Adrenal gland (tissue), 19 donors: ENCODE data around the gene METTL21A. TPM values are rescaled to one million over a fixed set of nuclear protein-coding genes. Genes with fewer than 3 reads are reported as not detected.

ENCODE experiments used
- DNase-seq, 7 donors: peaks; one replicate each; pipeline ENCODE4 v3.0.0-alpha.2; 2019 to 2020
- H3K27ac ChIP-seq, 5 donors: fragments of 200-600 bp; sonication (generic) in 4 of 5; 1 replicate in 3 of 5; 2 replicates in 2 of 5; pipeline versions ENCODE4 v1.5.1 to v1.8.0; 2016 to 2020; ENCODE audit warnings: mild to moderate bottlenecking in 1 of 5
- H3K27me3 ChIP-seq: fragments of 200-600 bp; 2 replicates; pipeline ENCODE4 v1.8.0; 2021
- H3K36me3 ChIP-seq, 2 donors: fragments of 200-600 bp; replicated peaks in 1 of 2; 1 replicate in 1 of 2; 2 replicates in 1 of 2; pipeline versions ENCODE4 v1.5.1 to v1.8.0; 2018 to 2022
- H3K4me1 ChIP-seq, 2 donors: fragments of 200-600 bp; replicated peaks in 1 of 2; 1 replicate in 1 of 2; 2 replicates in 1 of 2; pipeline versions ENCODE4 v1.5.1 to v1.8.0; 2018 to 2021
- H3K4me3 ChIP-seq, 4 donors: fragments of 200-600 bp; sonication (generic) in 3 of 4; one replicate each; pipeline ENCODE4 v1.5.1; 2016 to 2018
- H3K9me3 ChIP-seq, 3 donors: fragments of 200-600 bp; sonication (generic) in 1 of 3; replicated peaks in 1 of 3; 1 replicate in 2 of 3; 2 replicates in 1 of 3; pipeline versions ENCODE4 v1.5.1 to v1.8.0; 2016 to 2021
- CTCF ChIP-seq, 6 experiments: fragments of 450-650 bp in 4 of 6; fragments of 200-600 bp in 2 of 6; sonication (generic) in 1 of 6; IDR thresholded peaks; 1 replicate in 5 of 6; 2 replicates in 1 of 6; pipeline versions ENCODE4 v1.5.1 to v1.8.0; 2016 to 2021; ENCODE audit warnings: antibody characterized with exemption in 6 of 6, mild to moderate bottlenecking in 2 of 6, moderate library complexity in 1 of 6
- POLR2A ChIP-seq, 2 donors: fragments of 450-650 bp; IDR thresholded peaks; one replicate each; pipeline ENCODE4 v1.6.1; 2017; ENCODE audit warnings: antibody characterized with exemption in 2 of 2, mild to moderate bottlenecking in 2 of 2, moderate library complexity in 1 of 2
- WGBS, 4 donors: extraction: QIAGEN DNeasy Blood & Tissue Kit in 2 of 4; methylation state at CpG; one replicate each; pipeline versions ENCODE4 v1.1.5 to v1.1.7; 2013 to 2017; 5-methylcytosine and 5-hydroxymethylcytosine counted together
- intact Hi-C, 2 donors: fragments of 100-400 bp; cut with DNase I; formaldehyde crosslinking; loops; one replicate each; pipeline versions ENCODE4 v1.14.1 to v1.15.0; 2022 to 2023
- long read RNA-seq, 10 donors: library from polyadenylated mRNA in 3 of 10; unstranded in 2 of 10; stranded (forward) in 1 of 10; transcript quantifications; one replicate each; pipeline ENCODE4 v2.0.0 and lab custom pipeline, GENCODE V29; 2021 to 2026
- polyA plus RNA-seq, 3 donors: library from polyadenylated mRNA; stranded (reverse); fragments of 200-250 nt in 2 of 3; fragments of 350-450 nt in 1 of 3; fragmentation: Illumina TruSeq in 1 of 3; extraction: RNeasy Lipid Tissue Mini Kit (QIAGEN cat#74804) in 1 of 3; gene quantifications; one replicate each; pipeline ENCODE4 v1.2.3, GENCODE V29; 2013 to 2014
- total RNA-seq, 9 donors: library from RNA; depleted of rRNA in 4 of 9; stranded (reverse); fragments of >200 nt in 4 of 9; fragments of 120-200 nt in 1 of 9; fragmentation: NEBNext Ultra II Directional in 1 of 9; extraction: Animal tissue kit (Norgen Biotek cat#: 25700) in 1 of 9; gene quantifications; one replicate each; pipeline versions ENCODE4 v1.1.0 to v1.2.4, GENCODE V29; 2013 to 2023
- donor health status: healthy with polysubstance abuse.
- donor health status: Bipolar disorder and iron deficiency.
- donor health status: DM: yes; HTN: yes; CAD: no.
- donor health status: DM: no; HTN: no; CAD: no.
- donor health status: DM: no; HTN: no; CAD: no.
- donor health status: DM: yes; HTN: yes; CAD: no.

The METTL21A gene
- 10 to 100 TPM in 7 of 9 donors, 1 to 10 TPM in 2; 6.9 to 49.7 (median 14.3) TPM for total RNA-seq
- 10 to 100 TPM in 1 of 3 donors, 1 to 10 TPM in 2; 7.7 to 20.3 (median 10.0) TPM for polyA plus RNA-seq
- long read RNA-seq, donor 1, full-length matches to known transcripts = 18 of 50 reads
- long read RNA-seq, donor 1, partial matches to known transcripts = 32 of 50 reads
- long read RNA-seq, donor 1, other reads (novel, unspliced or antisense) = 0 of 50 reads
- long read RNA-seq, donor 2, full-length matches to known transcripts = 8 of 8 reads
- long read RNA-seq, donor 2, partial matches to known transcripts = 0 of 8 reads
- long read RNA-seq, donor 2, other reads (novel, unspliced or antisense) = 0 of 8 reads
- long read RNA-seq, donor 3, full-length matches to known transcripts = 12 of 17 reads
- long read RNA-seq, donor 3, partial matches to known transcripts = 5 of 17 reads
- long read RNA-seq, donor 3, other reads (novel, unspliced or antisense) = 0 of 17 reads
- long read RNA-seq, donor 4, full-length matches to known transcripts = 7 of 11 reads
- long read RNA-seq, donor 4, partial matches to known transcripts = 2 of 11 reads
- long read RNA-seq, donor 4, other reads (novel, unspliced or antisense) = 2 of 11 reads
- long read RNA-seq, donor 5, full-length matches to known transcripts = 11 of 17 reads
- long read RNA-seq, donor 5, partial matches to known transcripts = 0 of 17 reads
- long read RNA-seq, donor 5, other reads (novel, unspliced or antisense) = 6 of 17 reads
- long read RNA-seq, donor 6, full-length matches to known transcripts = 3 of 7 reads
- long read RNA-seq, donor 6, partial matches to known transcripts = 1 of 7 reads
- long read RNA-seq, donor 6, other reads (novel, unspliced or antisense) = 3 of 7 reads
- long read RNA-seq, donor 7, partial matches to known transcripts = 7 of 12 reads
- long read RNA-seq, donor 7, other reads (novel, unspliced or antisense) = 0 of 12 reads
- long read RNA-seq, donor 8, full-length matches to known transcripts = 18 of 18 reads
- long read RNA-seq, donor 8, partial matches to known transcripts = 0 of 18 reads
- long read RNA-seq, donor 8, other reads (novel, unspliced or antisense) = 0 of 18 reads
- long read RNA-seq, donor 9, full-length matches to known transcripts = 4 of 4 reads
- long read RNA-seq, donor 9, partial matches to known transcripts = 0 of 4 reads
- long read RNA-seq, donor 9, other reads (novel, unspliced or antisense) = 0 of 4 reads
- long read RNA-seq, donor 10, partial matches to known transcripts = 0 of 2 reads
- long read RNA-seq, donor 10, other reads (novel, unspliced or antisense) = 0 of 2 reads

GRCh38 chr2:207625014-207625907 lies at the start of gene METTL21A:
Gene METTL21A (minus strand): TSS chr2:207625394. CDS start chr2:207624375, 1,019 bp downstream.
- peaks cover 0 to 14% of the 10 kb centered on the region in 2 donors for H3K4me1 ChIP-seq
- DNase-seq = peak; percentile 85 to 92 (median 89)
- 0 to 1% (median 1%) methylated on average over 14 to 92 of the region's 92 CpGs for WGBS, 4 donors
- H3K4me3 ChIP-seq = peak within 1 kb of the TSS; percentile 56 to 95 (median 72)
- H3K36me3 ChIP-seq = no peaks in the 10 kb centered on the region
- TF ChIP-seq POLR2A (IDR thresholded peaks at IDR 0.05) = peak; percentile 62 to 76
- TF ChIP-seq CTCF (IDR thresholded peaks at IDR 0.05) = peak in 5 of 6 experiments; percentile 28 to 53 (median 39)
- H3K27ac ChIP-seq = peak within 1 kb of the TSS; percentile 80 to 97 (median 93)
- no peaks in the 10 kb centered on the region for H3K27me3 ChIP-seq
- intact Hi-C loops = loop anchor here (5.0 to 10.0 kb wide), 4 partner anchors 87 to 110 kb away; partner anchors contain the start of genes CCNYL1 (in 1 of the 2) and CREB1 (in 1 of the 2)
- no peaks in the 10 kb centered on the region for H3K9me3 ChIP-seq

- Histone ChIP-seq H3K27me3 (no peaks in the 10 kb centered on the region), H3K4me3 (no peak overlapping the region), H3K36me3 (no peaks in the 10 kb centered on the region), H3K27ac (no peak overlapping the region), H3K4me1 (peaks cover 0 to 14% of the 10 kb centered on the region in 2 donors), H3K9me3 (no peaks in the 10 kb centered on the region)
- intact Hi-C loops = no loop called here
- no peak for DNase-seq
- WGBS, 4 donors = 72 to 87% (median 76%) methylated on average over 2 of the region's 2 CpGs
- TF ChIP-seq POLR2A (IDR thresholded peaks at IDR 0.05) (no peak), CTCF (IDR thresholded peaks at IDR 0.05) (no peak)
These were observed 49.6 kb upstream of the METTL21A start for GRCh38 chr2:207674826-207675225.

GRCh38 chr2:207674266-207674774 lies 49.1 kb upstream of the METTL21A start:
- intact Hi-C loops = no loop called here
- TF ChIP-seq CTCF (IDR thresholded peaks at IDR 0.05) = no peak
- TF ChIP-seq POLR2A (IDR thresholded peaks at IDR 0.05) = no peak
- no peaks in the 10 kb centered on the region for H3K36me3 ChIP-seq

More at GRCh38 chr2:207674266-207674774, 49.1 kb upstream of the METTL21A start:
- Histone ChIP-seq H3K4me1 (peaks cover 0 to 14% of the 10 kb centered on the region in 2 donors), H3K4me3 (no peak overlapping the region), H3K9me3 (no peaks in the 10 kb centered on the region), H3K27ac (no peak overlapping the region), H3K27me3 (no peaks in the 10 kb centered on the region)
- no peak for DNase-seq
